Subcutaneous abdominal adipose tissue (tissue), 5 donors: ENCODE results near the gene MAP1LC3C.

ENCODE experiments used
- H3K27ac ChIP-seq: one replicate; pipeline ENCODE4 v1.7.0; 2013; ENCODE audit warnings: low read depth, mild to moderate bottlenecking, inconsistent platforms, low read length, moderate library complexity
- H3K27me3 ChIP-seq, 5 donors: one replicate each; pipeline ENCODE4 v1.7.0; 2013; ENCODE audit warnings: low read length in 5 of 5, inconsistent platforms in 1 of 5; ENCODE audit not compliant: control insufficient read depth in 5 of 5, insufficient read depth in 4 of 5
- H3K36me3 ChIP-seq, 5 donors: one replicate each; pipeline ENCODE4 v1.7.0; 2013; ENCODE audit warnings: low read length in 5 of 5; ENCODE audit not compliant: control insufficient read depth in 5 of 5, insufficient read depth in 5 of 5
- H3K4me1 ChIP-seq, 5 donors: one replicate each; pipeline ENCODE4 v1.7.0; 2013; ENCODE audit warnings: low read length in 5 of 5, mild to moderate bottlenecking in 3 of 5, moderate library complexity in 1 of 5; ENCODE audit not compliant: control insufficient read depth in 5 of 5, insufficient read depth in 5 of 5
- H3K4me3 ChIP-seq, 5 donors: one replicate each; pipeline ENCODE4 v1.7.0; 2013; ENCODE audit warnings: low read length in 5 of 5, low read depth in 1 of 5
- H3K9ac ChIP-seq, 5 donors: one replicate each; pipeline ENCODE4 v1.7.0; 2013; ENCODE audit warnings: low read length in 5 of 5, mild to moderate bottlenecking in 4 of 5, moderate library complexity in 3 of 5
- H3K9me3 ChIP-seq, 5 donors: one replicate each; pipeline ENCODE4 v1.7.0; 2013; ENCODE audit warnings: low read length in 5 of 5; ENCODE audit not compliant: control insufficient read depth in 5 of 5
- donor health status: healthy.
- donor health status: healthy.
- donor health status: healthy.
- donor health status: healthy.
- donor health status: healthy.

MAP1LC3C gene

DNA sequence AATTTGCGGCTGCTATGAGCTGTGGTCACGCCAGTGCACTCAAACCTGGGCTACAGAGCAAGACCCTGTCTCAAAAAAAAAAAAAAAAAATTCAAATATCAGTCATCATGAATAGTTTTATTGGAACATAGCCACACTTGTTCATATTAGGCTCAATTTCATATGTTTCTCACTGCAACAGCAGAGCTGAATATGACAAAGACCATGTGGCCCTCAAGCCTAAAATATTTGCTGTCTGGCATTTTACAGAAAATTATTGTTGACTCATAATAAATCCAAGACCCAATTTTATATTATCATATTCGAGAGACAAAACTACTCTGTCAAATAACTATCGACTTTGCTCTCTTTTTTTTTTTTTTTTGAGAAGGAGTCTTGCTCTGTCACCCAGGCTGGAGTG, 30.3 kb downstream of the MAP1LC3C start:
- no peak overlapping the region for H3K4me3 ChIP-seq
- H3K9me3 ChIP-seq, result no peaks in the 10 kb centered on the region
- no peaks in the 10 kb centered on the region for H3K36me3 ChIP-seq
- peaks cover 0 to 1% (median 0%) of the 10 kb centered on the region in 5 donors for H3K4me1 ChIP-seq
- H3K9ac ChIP-seq, result no peak overlapping the region
- H3K27me3 ChIP-seq, result no peaks in the 10 kb centered on the region
- H3K27ac ChIP-seq, result no peak overlapping the region

DNA sequence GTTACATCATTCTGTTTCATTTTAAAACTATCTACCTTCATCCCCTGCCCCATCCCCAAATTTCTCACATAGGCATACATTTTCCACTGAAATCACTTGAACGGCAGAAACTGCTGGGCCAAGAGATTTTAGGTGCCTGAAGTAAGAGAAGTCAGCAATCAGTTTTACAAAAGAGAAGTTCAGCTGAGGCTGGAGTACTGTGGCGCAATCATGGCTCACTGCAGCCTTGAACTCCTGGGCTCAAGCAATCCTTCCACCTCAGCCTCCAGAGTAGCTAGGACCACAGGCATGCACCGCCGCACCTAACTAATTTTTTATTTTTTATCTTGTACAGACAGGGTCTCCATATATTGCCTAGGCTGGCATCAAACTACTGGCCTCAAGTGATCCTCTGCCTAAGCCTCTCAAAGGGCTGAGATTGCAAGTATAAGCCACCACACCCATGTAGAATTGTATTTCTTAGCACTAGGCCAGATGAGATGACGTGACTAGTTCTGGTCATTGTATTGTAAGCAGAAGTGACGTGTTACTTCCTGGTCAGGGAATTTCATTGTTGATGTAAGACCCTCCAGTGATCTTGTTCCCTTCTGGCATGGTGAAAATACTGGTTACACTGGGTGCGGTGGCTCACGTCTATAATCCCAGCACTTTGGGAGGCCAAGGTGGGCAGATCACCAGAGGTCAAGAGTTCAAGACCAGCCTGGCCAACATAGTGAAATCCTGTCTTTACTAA, 34.2 kb downstream of the MAP1LC3C start:
- no peaks in the 10 kb centered on the region for H3K36me3 ChIP-seq
- H3K9me3 ChIP-seq, result no peaks in the 10 kb centered on the region
- H3K27ac ChIP-seq, result no peak overlapping the region
- no peak overlapping the region for H3K9ac ChIP-seq
- H3K27me3 ChIP-seq, result no peaks in the 10 kb centered on the region
- peaks cover 0 to 3% (median 0%) of the 10 kb centered on the region in 5 donors for H3K4me1 ChIP-seq
- no peak overlapping the region for H3K4me3 ChIP-seq

- Histone ChIP-seq H3K4me3 (no peak overlapping the region), H3K36me3 (no peaks in the 10 kb centered on the region), H3K9me3 (no peaks in the 10 kb centered on the region), H3K4me1 (peaks cover 0 to 3% (median 0%) of the 10 kb centered on the region in 5 donors), H3K27me3 (no peaks in the 10 kb centered on the region), H3K27ac (no peak overlapping the region), H3K9ac (no peak overlapping the region)
Observed at GRCh38 chr1:241963722-241964121, 35.2 kb downstream of the MAP1LC3C start.

GRCh38 chr1:241962153-241962552, 36.7 kb downstream of the MAP1LC3C start:
- Histone ChIP-seq H3K9ac (no peak overlapping the region), H3K4me1 (peaks cover 0 to 3% (median 0%) of the 10 kb centered on the region in 5 donors), H3K4me3 (no peak overlapping the region), H3K9me3 (no peaks in the 10 kb centered on the region), H3K27me3 (no peaks in the 10 kb centered on the region), H3K27ac (no peak overlapping the region), H3K36me3 (no peaks in the 10 kb centered on the region)

GRCh38 chr1:241957692-241958494, 41.0 kb downstream of the MAP1LC3C start, which contains the start of gene BECN2:
TSS of gene BECN2 (plus strand) at chr1:241957767. CDS start at chr1:241957767, 0 bp downstream.
- Histone ChIP-seq H3K27ac (no peak within 1 kb of the TSS), H3K9ac (no peak within 1 kb of the TSS), H3K27me3 (no peaks in the 10 kb centered on the region), H3K36me3 (no peaks in the 10 kb centered on the region), H3K4me3 (no peak within 1 kb of the TSS), H3K9me3 (no peaks in the 10 kb centered on the region), H3K4me1 (no peaks in the 10 kb centered on the region)

- Histone ChIP-seq H3K9me3 (no peaks in the 10 kb centered on the region), H3K27ac (no peak overlapping the region), H3K27me3 (no peaks in the 10 kb centered on the region), H3K9ac (no peak overlapping the region), H3K4me3 (no peak overlapping the region), H3K4me1 (no peaks in the 10 kb centered on the region), H3K36me3 (no peaks in the 10 kb centered on the region)
Observed at GRCh38 chr1:241950390-241950789, 48.5 kb downstream of the MAP1LC3C start.

DNA sequence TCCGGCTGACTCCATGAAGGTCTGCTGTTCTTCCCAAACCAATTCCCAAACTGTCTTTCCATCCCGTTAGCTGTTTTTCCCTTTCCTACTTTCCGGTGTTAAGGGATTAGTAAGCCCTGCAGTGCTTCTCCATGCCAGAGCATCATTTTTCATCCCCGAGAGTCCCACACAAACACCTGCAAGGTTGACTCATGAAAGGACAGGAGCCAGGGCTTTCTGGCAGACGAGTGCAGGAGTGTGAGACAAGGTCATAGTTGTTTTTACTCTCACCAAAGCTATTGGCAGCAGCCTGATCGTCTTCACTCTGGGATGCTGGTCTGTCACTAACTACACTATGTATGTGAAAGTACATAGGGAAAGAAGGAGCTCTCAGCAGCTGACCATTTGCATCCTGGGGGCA, 51.5 kb downstream of the MAP1LC3C start:
- Histone ChIP-seq H3K9me3 (no peaks in the 10 kb centered on the region), H3K27ac (no peak overlapping the region), H3K4me3 (no peak overlapping the region), H3K9ac (no peak overlapping the region), H3K27me3 (no peaks in the 10 kb centered on the region), H3K36me3 (no peaks in the 10 kb centered on the region), H3K4me1 (no peaks in the 10 kb centered on the region)
